HG03565 (cell line): ENCODE measurements around the gene GXYLT1.
"Not testable (repeated sequence)": the region's sequence is repeated elsewhere in the genome, so short reads cannot be mapped to it uniquely, and the experiment has no call there.

Experiments used
- ATAC-seq: cut with Tn5 transposase; IDR thresholded peaks from one replicate; pipeline ENCODE4 v1.9.1; 2021; ENCODE audit warnings: mild to moderate bottlenecking, moderate library complexity; ENCODE audit not compliant: unreplicated experiment

GXYLT1 gene

GRCh38 chr12:42145197-42145549 lies 499 bp upstream of the GXYLT1 start:
- no peak for ATAC-seq

- no peak for ATAC-seq
Observed at GRCh38 chr12:42144158-42144407, 591 bp downstream of the GXYLT1 start.

DNA sequence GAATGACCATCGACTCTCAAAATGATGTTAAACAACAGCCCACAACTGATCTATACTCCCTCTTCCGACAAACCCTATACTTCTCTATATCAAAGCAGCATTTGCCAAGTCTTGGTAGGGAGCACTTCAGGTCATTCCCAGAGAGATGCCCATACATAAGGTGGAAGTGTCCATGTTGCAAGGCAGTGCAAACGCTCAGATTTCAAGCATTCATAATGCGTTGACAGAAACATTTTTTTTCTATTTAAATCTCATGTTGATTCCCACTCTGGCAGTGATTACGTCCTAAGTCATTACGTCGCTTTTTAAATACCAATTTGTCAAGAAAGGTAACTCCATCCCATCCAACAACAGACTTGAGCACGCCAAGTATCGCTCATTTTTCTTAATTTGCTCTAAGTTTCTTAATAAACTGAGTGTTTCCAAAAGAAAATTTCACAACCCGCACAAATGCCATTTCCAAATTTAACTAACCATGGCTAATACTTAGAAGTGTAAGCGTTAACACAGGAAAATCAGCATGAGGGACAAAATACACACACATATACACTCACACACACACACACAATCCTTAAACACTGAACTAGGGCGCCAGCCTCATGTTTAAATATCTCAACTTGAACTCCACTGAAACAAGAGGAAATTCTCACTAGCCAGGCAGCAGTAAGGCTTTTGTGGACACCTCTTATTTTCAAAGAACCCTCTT lies 1.1 kb downstream of the GXYLT1 start:
- no peak for ATAC-seq

- no peak for ATAC-seq
Observed at GRCh38 chr12:42141981-42142606, 2.6 kb downstream of the GXYLT1 start.

GRCh38 chr12:42140901-42141300 lies 3.8 kb downstream of the GXYLT1 start:
- ATAC-seq = no peak

DNA sequence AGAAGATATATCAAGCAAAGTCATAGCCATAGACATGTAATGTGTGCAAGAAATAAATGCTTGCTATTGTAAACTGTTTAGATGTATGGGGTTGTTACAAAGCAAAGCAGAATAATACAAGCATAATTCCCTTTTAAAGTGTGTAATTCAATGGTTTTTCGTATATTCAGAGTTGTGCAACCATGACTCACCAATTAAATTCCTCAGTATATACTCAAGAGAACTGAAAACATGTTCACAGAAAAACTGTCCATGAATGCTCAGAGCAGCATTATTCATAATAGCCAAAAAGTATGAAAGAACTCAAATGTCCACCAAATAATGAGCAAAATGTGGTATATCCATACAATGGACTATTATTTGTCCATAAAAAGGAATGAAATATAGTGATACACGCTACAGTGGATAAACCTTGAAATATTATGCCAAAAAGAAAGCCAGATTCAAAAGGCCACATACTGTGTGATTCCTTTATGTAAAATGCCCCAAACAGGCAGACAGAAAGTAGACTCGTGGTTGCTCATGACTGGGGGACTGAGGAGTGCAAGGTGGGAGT lies 9.3 kb downstream of the GXYLT1 start:
- no peak for ATAC-seq

GRCh38 chr12:42130672-42131402 lies 13.8 kb downstream of the GXYLT1 start:
- no peak for ATAC-seq

GRCh38 chr12:42129595-42130204 lies 15.0 kb downstream of the GXYLT1 start:
- no peak for ATAC-seq

GRCh38 chr12:42128888-42129287 lies 15.8 kb downstream of the GXYLT1 start:
- ATAC-seq = no peak

GRCh38 chr12:42128327-42128726 lies 16.3 kb downstream of the GXYLT1 start:
- ATAC-seq = no peak

DNA sequence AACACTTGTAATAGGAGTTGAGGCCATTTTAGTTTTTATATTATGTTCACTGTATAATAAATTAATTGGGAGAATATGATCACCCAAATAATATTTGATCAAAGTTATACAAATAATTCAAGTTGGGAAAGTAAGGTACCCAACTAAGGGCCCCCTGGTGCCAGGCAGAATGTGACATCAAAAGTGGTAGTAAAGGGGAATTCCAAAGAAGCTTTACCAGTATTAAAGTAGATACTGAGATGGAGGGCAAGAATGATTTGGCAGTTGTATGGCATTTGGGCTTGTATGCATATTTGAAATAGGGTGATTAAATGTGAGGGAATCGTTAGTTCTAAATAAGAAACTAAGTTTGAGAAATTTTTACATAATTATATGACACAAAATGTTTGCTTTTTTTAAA lies 17.7 kb downstream of the GXYLT1 start:
- ATAC-seq = no peak

- no peak for ATAC-seq
Observed at GRCh38 chr12:42125388-42125767, 19.3 kb downstream of the GXYLT1 start.

GRCh38 chr12:42124764-42125387 lies 19.8 kb downstream of the GXYLT1 start:
- ATAC-seq = no peak

DNA sequence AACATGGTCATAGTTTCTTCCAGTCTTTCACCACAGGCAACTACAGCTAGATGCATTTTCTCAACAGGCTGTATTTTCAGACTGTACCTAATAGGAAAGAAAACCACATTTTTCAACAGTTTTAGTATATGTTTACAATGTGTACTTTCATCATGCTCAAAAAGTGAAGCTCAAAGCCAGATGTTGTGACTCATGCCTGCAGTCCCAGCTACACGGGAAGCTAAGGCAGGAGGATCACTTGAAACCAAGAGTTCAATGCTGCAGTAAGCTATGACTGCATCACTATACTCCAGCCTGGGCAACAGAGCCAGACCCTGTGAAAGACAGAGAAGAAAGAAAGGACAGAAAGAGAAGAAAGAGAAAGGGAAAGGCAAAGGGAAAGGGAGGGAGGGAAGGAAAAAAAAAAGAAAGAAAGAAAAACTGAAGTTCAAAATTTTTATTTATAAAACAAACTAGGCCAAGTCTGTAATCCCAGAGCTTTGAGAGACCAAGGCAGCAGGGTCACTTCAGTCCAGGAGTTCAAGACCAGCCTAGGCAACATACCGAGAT lies 25.5 kb downstream of the GXYLT1 start:
- ATAC-seq = no peak

DNA sequence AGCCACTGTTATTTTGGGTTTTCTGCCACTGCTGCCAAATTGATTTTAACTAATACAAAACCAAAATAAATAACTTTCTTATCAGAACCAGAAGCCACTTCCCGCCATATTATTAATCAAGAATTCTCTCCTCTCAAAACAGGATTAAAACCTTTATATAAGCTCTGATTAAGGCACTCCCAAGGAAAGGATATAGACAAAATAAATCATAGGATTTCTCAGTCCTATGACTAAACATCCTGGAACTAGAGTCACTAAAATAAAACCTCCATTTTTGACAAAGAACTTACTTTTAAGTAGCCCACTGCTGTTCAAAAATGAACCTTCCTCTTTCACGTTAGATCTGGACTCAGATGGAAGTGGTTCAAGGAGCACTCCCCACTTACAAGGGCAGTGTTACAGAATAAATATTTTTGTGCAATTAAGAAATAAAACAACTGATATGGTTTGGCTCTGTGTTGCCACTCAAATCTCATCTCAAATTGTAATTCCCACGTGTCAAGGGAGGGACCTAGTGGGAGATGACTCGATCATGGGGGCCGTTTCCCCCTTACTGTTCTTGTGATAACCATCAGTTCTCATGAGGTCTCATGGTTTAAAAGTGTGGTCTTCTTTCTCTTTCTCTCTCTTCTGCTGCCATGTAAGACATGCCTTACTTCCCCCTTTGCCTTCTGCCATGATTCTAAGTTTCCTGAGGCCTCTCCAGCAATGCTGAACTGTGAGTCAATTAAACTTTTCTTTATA lies 26.4 kb downstream of the GXYLT1 start:
- no peak for ATAC-seq

GRCh38 chr12:42109031-42109430 lies 35.6 kb downstream of the GXYLT1 start:
- no peak for ATAC-seq

DNA sequence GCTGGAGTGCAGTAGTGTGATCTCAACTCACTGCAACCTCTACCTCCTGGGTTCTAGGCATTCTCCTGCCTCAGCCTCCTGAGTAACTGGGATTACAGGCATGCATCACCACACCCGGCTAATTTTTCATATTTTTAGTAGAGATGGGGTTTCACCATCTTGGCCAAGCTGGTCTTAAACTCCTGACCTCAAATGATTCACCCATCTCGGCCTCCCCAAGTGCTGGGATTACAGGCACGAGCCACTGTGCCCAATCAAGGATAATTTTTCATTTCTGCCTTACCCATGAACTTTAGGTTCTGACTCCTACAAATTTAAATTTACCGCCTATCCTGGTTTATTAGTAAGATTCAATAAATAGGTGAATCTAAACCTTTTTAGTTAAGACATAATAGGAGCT lies 37.9 kb downstream of the GXYLT1 start:
- ATAC-seq = not testable (repeated sequence)

DNA sequence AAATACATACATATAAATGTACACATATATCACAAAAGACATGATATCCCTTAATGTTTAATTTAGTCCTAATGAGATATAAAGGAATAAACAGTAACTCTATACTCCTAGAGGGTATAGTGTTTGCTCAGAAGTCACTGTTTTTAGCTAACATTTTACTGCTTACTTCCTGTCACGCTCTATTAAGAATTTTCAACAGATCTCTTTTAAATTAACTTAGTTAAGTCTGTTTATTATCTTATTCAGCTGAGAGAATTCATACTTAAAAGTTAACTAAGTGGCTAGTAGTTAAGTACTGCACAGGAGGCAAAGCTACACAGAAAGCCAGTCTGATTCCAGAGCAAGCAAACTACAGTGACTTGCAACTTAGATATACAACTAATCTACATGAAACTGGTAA lies 39.9 kb downstream of the GXYLT1 start:
- no peak for ATAC-seq

- no peak for ATAC-seq
Observed at GRCh38 chr12:42104087-42104486, 40.6 kb downstream of the GXYLT1 start.

GRCh38 chr12:42103155-42103554 lies 41.5 kb downstream of the GXYLT1 start:
- ATAC-seq = no peak
